Vagina (tissue), 2 donors: ENCODE data around the gene ZNF439.

Source experiments
- CTCF ChIP-seq, 3 experiments: fragments of 450-650 bp in 2 of 3; fragments of 200-600 bp in 1 of 3; sonication (generic) in 1 of 3; IDR thresholded peaks; one replicate each; pipeline ENCODE4 v1.5.1; 2017 to 2019; ENCODE audit warnings: antibody characterized with exemption in 3 of 3, mild to moderate bottlenecking in 2 of 3, moderate library complexity in 2 of 3
- POLR2A ChIP-seq, 2 donors: fragments of 450-650 bp; IDR thresholded peaks; one replicate each; pipeline ENCODE4 v1.6.1; 2017; ENCODE audit warnings: antibody characterized with exemption in 2 of 2, mild to moderate bottlenecking in 2 of 2, moderate library complexity in 2 of 2

- TF ChIP-seq CTCF (IDR thresholded peaks at IDR 0.05) (no peak), POLR2A (IDR thresholded peaks at IDR 0.05) (no peak)
These were observed 8.2 kb downstream of the ZNF439 start for GRCh38 chr19:11856596-11857250.
